ENCODE measurements around the gene IGFBP2. TPM values are rescaled to one million over a fixed set of nuclear protein-coding genes. Genes with fewer than 3 reads are reported as not detected.

Gene IGFBP2
- total RNA-seq, 1 donor from 2014 or later: 192 TPM

- ATAC-seq: no peak
These were observed 30.6 kb downstream of the IGFBP2 start for GRCh38 chr2:216663846-216664245.

GRCh38 chr2:216664593-216665034 is 31.4 kb downstream of the IGFBP2 start:
- no peak for ATAC-seq

- ATAC-seq: peak; percentile 87
These were observed 32.0 kb downstream of the IGFBP2 start for GRCh38 chr2:216665242-216665641.

- ATAC-seq: peak; percentile 61
These were observed 32.5 kb downstream of the IGFBP2 start for GRCh38 chr2:216665717-216666116.

GRCh38 chr2:216666461-216667233 is 33.4 kb downstream of the IGFBP2 start:
- peak; percentile 82 for ATAC-seq

- ATAC-seq: no peak
These were observed 37.3 kb downstream of the IGFBP2 start for GRCh38 chr2:216670266-216671080.

GRCh38 chr2:216671081-216671411 is 37.8 kb downstream of the IGFBP2 start:
- peak; percentile 15 for ATAC-seq

- no peak for ATAC-seq
These were observed 38.6 kb downstream of the IGFBP2 start for GRCh38 chr2:216671791-216672343.

- ATAC-seq: no peak
These were observed 39.2 kb downstream of the IGFBP2 start for GRCh38 chr2:216672466-216672865.

- no peak for ATAC-seq
These were observed 39.8 kb downstream of the IGFBP2 start for GRCh38 chr2:216673021-216673420.

- no peak for ATAC-seq
These were observed 40.4 kb downstream of the IGFBP2 start for GRCh38 chr2:216673609-216674008.

- ATAC-seq: no peak
These were observed 41.2 kb downstream of the IGFBP2 start for GRCh38 chr2:216674376-216674775.

- ATAC-seq: no peak
These were observed 43.4 kb downstream of the IGFBP2 start for GRCh38 chr2:216676630-216677029.

- no peak for ATAC-seq
These were observed 44.3 kb downstream of the IGFBP2 start for GRCh38 chr2:216677439-216678097.

- no peak for ATAC-seq
These were observed 44.9 kb downstream of the IGFBP2 start for GRCh38 chr2:216678098-216678465.

GRCh38 chr2:216678813-216679657 is 45.8 kb downstream of the IGFBP2 start:
- ATAC-seq: no peak

- ATAC-seq: no peak
These were observed 46.4 kb downstream of the IGFBP2 start for GRCh38 chr2:216679658-216680024.

- ATAC-seq: no peak
These were observed 47.9 kb downstream of the IGFBP2 start for GRCh38 chr2:216680951-216681629.

GRCh38 chr2:216681683-216682082 is 48.5 kb downstream of the IGFBP2 start:
- no peak for ATAC-seq

- ATAC-seq: peak; percentile 92
These were observed 50.6 kb downstream of the IGFBP2 start for GRCh38 chr2:216683846-216684245.

- no peak for ATAC-seq
These were observed 52.2 kb downstream of the IGFBP2 start for GRCh38 chr2:216685327-216685875.

Data from esophagus mucosa (tissue), 1 donor.